Lower leg skin (tissue), 3 donors: Measurements from ENCODE around the gene TOMM22.
"Not testable (repeated sequence)": the region's sequence is repeated elsewhere in the genome, so short reads cannot be mapped to it uniquely, and the experiment has no call there.

Experiments
- POLR2A ChIP-seq, 2 donors: fragments of 450-650 bp; IDR thresholded peaks; one replicate each; pipeline ENCODE4 v1.6.1; 2016 to 2017; ENCODE audit warnings: antibody characterized with exemption in 2 of 2, mild to moderate bottlenecking in 1 of 2, moderate library complexity in 1 of 2
- TF ChIP-seq, protein P1 (sequence below), 3 donors: fragments of 450-650 bp; IDR thresholded peaks; one replicate each; pipeline ENCODE4 v1.5.1; 2016; ENCODE audit warnings: antibody characterized with exemption in 3 of 3, mild to moderate bottlenecking in 3 of 3, moderate library complexity in 2 of 3

DNA sequence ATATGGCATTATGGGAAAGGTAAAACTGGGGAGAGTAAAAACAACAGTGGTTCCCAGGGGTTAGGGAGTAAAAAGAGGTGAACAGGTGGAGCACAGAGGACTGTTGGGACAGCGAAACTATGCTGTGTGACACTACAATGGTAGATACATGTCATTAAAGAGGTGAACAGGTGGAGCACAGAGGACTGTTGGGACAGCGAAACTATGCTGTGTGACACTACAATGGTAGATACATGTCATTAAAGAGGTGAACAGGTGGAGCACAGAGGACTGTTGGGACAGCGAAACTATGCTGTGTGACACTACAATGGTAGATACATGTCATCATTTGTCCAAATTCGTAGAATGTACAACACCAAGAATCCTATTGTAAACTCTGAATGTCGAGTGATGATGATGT, 37.5 kb upstream of the TOMM22 start:
- TF ChIP-seq, protein P1, sequence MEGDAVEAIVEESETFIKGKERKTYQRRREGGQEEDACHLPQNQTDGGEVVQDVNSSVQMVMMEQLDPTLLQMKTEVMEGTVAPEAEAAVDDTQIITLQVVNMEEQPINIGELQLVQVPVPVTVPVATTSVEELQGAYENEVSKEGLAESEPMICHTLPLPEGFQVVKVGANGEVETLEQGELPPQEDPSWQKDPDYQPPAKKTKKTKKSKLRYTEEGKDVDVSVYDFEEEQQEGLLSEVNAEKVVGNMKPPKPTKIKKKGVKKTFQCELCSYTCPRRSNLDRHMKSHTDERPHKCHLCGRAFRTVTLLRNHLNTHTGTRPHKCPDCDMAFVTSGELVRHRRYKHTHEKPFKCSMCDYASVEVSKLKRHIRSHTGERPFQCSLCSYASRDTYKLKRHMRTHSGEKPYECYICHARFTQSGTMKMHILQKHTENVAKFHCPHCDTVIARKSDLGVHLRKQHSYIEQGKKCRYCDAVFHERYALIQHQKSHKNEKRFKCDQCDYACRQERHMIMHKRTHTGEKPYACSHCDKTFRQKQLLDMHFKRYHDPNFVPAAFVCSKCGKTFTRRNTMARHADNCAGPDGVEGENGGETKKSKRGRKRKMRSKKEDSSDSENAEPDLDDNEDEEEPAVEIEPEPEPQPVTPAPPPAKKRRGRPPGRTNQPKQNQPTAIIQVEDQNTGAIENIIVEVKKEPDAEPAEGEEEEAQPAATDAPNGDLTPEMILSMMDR (IDR thresholded peaks at IDR 0.05): not testable (repeated sequence)
- TF ChIP-seq POLR2A (IDR thresholded peaks at IDR 0.05): not testable (repeated sequence)
